ENCODE results near the gene AFDN.

AFDN gene

DNA sequence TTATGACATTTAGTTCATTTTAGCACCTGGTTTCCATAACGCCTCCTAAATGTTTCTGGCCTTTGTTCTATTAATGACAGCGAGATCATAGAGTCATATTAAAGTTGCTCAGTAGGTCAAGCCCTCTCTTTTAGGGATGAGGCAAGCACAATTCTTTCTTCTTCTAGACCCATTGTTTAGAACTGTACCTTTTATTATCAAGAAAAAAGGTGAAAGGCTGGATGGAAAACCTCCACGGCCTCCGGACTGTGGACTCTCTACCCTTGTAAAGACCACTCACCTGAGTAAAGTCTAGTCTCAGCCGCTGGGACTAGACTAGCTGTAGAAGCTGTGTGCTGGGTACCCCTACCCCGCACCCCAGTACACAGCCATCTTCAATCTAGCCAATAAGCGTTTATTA lies 6.0 kb upstream of the AFDN start:
- no peak for DNase-seq

DNA sequence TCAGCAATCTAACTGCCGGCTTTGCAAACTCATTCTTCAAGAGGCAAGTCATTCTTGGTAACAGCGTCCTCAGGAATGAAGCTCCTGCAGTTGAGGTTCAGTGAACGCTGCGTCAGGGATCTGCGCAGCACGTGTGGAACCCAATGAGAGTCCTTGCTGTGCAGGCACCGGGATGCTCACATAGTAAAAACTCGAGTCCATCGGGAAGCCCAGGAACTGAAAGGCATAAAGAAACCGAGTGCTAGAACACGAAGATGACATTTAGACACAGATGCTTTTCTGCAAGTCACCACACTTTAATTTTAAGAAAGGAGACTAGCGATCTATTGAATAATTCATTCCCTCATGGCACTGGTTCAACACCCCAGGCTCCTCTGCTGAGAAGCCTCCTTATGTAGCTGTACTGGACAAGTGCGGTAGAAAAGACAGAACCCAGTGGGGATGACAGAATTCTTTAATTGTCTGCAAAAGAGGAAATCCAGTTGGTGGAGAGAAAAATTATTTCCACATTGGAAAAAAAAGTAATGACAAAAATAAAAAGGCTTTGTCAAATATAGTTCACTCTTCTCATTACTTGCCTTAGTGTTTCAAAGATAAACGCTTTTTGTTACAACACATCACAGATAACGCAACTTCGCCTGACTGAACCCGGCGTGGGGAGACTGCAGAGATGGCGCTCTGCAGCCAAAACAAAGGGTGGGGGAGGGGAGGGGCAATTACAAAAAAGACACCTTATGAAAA lies 1.9 kb upstream of the AFDN start:
- DNase-seq, result peak in 1 of 2 donors; percentile 3

GRCh38 chr6:167825332-167826229 lies 1.1 kb upstream of the AFDN start:
- DNase-seq, result no peak

GRCh38 chr6:167826230-167826895 lies 348 bp upstream of the AFDN start:
- DNase-seq, result peak; percentile 20 to 34

DNA sequence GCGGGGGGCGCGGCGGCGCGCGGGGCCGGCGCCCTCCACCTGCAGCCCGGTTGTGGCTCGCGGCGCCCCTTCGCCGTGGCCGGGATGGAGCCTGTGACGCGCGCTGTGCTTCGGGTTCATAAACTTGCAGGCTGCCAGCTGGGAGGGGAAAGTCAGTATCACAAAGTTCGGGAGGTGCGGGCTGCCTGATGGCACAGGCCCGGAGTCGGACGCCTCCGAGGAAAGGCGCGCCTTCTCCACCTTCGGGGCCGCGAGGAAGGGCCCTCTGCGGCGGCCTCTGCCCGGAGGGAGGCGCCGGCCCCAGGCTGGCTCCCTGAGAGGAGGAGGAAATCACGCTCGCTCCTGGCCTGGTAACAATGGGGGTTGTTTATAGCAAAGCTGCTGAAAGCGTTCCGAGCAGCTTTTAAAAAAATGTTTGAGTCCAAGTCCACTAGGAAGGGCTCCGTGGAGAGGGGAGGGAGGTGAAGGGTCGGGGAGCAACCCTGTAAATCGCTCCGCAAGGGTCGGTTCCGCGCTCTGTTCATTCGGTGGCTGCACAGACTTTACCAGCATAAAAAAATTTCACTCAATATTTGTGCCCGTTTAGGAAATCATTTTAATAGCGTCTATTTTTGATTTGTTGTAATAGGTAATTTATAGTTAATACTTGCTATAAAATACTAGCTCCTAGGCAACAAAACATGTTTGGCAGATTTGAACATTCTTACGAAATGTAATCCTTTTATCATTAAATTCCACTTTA lies 1.0 kb downstream of the AFDN start:
- DNase-seq, result peak; percentile 1 to 23

DNA sequence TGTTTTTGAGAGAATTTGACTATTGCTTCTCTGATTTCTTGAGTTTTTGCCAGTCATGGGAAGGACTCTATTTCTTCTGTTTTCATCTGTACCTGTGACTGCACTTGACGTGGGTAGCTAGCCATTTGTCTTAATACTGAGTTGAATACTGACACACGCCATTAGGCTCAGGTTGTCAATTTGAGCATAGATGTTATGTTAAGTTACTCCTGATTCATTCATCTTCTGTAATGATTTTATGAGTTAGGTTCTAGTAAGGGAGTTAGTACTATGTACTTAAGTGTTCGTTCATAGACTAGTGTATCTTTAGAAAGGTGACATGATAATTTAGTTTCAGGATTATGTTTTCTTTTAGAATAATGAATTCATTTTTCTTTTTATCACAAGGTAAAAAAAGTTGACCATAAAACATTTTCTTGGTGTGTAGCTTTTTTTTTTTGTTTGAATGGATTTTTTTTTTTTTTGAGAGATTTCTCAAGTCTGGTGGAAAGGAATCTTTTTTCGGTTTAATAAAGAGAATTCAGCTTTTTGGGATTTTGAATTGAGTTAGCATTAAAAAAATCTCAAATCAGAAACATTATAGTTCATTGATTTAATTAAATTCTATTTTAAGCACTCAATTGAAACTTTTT lies 1.7 kb downstream of the AFDN start:
- no peak for DNase-seq

GRCh38 chr6:167829513-167829912 lies 2.8 kb downstream of the AFDN start:
- DNase-seq, result no peak

DNA sequence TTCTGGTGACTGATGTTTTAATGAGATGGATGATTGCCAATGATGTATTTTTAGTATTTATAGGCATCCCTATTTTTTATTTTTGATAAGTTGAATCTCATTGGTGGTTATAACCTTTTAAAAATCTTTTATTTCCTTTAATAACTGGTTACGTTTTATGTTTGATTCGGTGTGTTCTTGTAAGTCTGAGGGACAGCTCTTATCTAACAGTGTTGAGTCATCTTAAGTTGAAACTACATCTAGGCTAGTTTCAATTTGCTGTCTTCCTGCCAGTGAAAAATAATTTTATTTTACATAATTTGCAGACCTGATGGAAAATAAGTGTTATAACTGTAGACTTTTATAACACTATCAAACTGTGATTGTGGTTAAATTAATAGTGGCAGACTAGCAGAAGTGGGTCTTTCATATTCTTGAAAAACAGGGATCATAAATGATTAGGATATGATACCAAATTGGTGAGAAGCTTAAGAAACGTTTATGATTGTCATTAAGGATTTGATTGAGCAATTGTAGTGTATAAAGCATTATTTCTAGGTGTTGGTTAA lies 4.6 kb downstream of the AFDN start:
- no peak for DNase-seq

GRCh38 chr6:167832497-167833395 lies 6.0 kb downstream of the AFDN start:
- peak; percentile 13 to 43 for DNase-seq

DNA sequence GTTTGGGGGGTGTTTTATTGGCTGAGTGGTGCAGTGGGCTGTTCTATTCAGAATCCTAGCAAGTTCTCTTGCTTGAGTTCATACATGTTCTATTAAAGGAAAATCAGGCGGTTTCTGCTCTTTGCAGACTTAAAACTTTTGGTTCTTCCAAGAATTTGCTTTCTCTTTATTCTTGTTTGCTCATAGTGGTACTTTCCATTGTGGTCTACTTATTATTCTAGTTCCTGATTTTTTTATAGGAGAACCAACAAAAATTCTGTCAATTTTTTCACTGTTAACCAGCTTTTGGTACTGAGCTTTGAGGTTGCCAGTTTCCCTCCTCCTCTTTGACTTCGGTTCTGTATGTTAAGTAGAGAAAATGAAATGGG lies 6.7 kb downstream of the AFDN start:
- peak; percentile 61 to 73 for DNase-seq

DNA sequence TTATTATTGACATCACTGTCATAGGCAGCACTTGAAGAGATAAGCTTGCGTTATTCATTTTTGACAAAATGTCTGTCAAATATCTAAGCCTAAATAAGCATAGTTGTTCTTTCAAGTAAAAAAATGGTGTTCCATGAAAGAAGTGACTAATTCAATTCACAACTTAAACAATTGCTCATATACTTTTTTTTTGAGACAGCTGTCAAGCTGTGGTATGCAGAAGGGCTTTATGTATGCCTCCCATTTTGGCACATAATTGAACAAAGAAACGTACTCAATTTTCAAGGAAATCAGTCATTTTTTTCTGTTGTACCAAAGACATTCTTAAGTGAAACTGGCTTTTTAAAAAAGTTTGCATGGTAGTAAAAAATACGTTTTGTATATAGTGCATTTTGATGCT lies 8.5 kb downstream of the AFDN start:
- DNase-seq, result no peak

GRCh38 chr6:167836721-167837120 lies 10.0 kb downstream of the AFDN start:
- no peak for DNase-seq

DNA sequence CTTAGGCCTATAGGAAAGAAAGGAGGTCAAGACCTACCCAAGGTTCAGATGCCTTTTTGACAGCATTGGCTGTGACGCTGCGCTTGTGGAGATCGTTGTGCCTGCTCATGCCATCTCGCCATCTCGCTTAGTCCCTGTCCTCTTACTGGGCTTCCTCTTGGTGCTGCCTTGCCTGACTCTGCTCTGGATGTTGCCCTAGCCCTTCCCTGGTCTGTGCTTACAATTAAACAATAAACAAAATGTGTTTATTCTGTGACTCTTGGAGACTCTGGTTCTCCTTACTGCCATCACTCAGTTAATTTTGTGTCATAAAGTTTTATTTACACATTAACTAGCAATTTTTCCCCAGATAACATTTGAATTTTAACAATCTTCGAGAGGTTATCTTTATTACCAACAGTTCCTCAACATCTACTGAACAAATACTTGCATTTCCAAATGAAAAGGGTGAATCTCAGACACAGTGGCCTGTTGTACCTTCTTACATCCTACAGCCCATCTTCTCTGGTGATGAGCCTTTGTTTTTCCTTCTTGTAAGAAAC lies 11.6 kb downstream of the AFDN start:
- DNase-seq, result no peak

DNA sequence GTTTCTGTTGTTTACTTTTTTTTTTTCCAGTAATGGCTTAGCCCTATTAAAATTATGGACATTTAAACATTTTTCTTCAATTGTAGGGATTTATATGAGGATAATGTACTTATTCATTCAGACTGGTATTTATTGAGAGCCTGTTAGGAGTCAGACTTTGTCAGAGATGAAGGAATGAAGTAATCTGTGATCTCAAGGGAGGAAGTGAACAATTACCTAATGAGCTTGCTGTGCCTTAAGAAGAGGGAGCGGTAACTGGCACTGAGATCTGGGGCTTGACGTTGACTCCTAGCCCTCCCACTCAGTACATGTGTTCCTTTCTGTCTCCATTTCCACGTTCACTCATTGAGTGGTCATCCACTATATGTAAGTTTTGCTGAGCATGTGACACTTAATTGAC lies 12.6 kb downstream of the AFDN start:
- DNase-seq, result peak; percentile 12 to 16

DNA sequence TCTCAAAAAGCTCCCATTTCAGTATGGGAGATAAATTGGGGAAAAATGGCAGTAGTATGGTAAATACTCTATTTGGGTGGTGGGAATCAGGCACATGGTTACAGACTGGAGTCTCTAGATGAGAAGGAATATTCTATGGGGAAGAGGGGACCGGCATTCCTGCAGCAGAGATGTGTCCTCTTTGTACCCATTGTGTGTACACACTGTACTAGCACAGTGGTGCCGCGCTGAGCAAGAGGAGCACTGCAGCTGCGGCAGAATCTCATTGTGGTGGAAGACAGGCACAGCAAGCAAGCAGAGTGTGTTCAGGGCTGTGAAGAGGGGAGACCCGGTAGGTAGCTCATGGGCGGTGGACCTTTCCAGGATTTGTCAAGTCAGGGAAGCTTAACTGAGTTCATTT lies 13.0 kb downstream of the AFDN start:
- no peak for DNase-seq

DNA sequence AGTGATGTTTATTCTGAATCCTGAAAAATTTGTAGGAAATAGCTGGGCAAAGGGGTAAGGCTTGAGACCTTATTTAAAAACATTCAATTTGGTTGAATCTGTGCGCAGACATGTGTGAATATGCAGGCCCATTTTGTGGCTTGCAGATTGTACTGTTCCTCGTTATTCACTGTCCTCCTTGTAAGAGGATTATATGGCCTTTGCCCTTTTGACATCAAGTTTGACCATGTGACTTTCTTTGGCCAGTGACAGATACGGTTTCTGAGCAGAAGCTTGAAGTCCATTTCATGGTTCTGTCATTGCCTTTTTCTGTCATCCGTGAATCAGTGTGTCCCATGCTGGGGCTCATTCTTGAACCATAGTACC lies 13.4 kb downstream of the AFDN start:
- DNase-seq, result no peak

DNA sequence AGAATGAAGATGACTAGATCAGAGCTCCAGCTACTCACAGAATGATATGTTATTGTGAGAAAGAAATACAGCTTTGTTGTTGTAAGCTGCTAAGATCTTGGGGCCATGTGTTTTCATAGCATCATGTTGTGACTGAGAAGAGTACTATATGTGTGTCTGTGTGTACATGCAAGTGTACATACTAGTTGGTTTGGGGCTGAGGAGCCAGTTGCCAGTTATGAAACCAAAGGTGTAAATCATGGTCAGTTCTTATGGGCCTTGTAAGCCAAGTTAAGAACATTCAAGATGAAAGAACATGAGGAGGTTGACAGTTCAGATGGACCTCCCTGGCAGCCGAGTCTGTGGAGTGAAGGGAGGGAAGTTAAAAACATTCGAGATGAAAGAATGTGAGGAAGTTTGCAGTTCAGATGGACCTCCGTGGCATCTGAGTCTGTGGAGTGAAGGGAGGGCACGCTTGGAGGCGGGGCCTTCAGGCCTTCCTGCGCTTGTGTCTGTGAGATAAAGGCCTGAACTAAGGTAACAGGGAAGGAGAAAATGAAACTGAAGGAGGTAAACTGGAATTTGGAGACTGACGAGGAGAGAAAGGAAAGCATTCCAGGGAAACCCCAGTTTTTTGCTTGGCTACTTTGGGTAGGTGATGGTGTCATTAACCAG lies 13.9 kb downstream of the AFDN start:
- DNase-seq, result no peak

DNA sequence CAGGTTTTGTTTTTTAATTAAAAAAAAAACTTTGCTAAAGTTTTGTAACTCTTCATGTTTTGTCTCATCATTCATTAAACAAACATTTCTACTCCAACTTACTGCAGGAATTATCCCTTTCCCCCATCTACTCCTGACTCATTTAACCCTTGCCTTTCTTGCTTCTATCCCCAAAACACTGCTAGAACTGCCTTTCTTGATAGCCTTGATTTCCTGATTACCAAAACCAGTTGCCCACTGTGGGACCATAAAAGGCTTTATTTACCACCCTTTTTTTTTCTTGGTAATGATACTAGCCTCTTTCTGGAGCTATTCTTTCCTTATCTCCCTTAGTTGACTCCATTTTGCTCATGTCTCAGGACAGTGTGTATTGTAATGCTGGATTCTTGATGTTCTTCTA lies 15.3 kb downstream of the AFDN start:
- DNase-seq, result no peak

GRCh38 chr6:167842457-167842856 lies 15.7 kb downstream of the AFDN start:
- no peak for DNase-seq

DNA sequence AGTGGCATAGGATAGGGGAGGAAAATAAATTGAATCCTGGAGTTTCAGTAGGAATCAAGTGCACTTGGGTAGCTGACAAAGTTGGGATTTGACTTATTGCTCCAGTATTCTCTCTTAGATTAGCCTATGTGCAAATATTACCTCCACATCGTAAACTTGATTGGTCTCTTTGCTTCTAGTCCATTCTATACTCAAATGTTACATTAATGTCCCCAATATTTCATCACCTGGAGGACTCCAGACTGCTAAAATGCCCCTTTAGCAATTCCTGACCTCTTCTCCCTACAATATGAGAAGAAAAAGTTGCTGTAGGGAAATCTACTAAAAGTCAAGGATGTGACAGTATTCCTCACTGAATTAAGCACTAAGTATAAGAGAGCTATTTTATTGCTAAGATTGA lies 16.3 kb downstream of the AFDN start:
- no peak for DNase-seq

Measured in inflammatory macrophage treated with lipopolysaccharide for 1 hour (primary cell).